HK-2 (cell line): ENCODE data around the gene IMPA2.
"Not testable (repeated sequence)": the region's sequence is repeated elsewhere in the genome, so short reads cannot be mapped to it uniquely, and the experiment has no call there.

Source experiments
- DNase-seq: peaks from one replicate; pipeline ENCODE4 v3.0.0-alpha.2; 2018; ENCODE audit not compliant: unreplicated experiment

IMPA2 gene

GRCh38 chr18:12072996-12073395 is 91.7 kb downstream of the IMPA2 start:
- DNase-seq: no peak

DNA sequence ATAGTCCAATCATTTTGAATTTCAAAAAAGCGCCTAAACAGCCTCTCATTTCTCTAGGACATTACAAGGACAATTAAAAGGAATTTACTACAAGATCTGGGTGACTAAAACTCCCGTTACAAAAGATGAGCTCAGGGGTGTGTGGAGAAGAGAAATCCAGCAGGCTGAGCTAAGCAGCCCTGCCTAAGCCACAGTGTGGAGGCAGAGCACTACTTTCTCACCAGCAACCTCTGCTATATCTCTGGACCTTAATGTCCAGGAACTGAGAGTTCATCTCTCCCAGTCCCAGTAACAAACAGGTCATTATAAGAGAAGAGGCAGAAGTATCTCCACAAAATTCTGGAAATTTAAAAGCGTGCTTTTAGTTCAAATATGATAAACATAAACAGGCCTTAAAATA is 93.4 kb downstream of the IMPA2 start:
- DNase-seq: no peak

DNA sequence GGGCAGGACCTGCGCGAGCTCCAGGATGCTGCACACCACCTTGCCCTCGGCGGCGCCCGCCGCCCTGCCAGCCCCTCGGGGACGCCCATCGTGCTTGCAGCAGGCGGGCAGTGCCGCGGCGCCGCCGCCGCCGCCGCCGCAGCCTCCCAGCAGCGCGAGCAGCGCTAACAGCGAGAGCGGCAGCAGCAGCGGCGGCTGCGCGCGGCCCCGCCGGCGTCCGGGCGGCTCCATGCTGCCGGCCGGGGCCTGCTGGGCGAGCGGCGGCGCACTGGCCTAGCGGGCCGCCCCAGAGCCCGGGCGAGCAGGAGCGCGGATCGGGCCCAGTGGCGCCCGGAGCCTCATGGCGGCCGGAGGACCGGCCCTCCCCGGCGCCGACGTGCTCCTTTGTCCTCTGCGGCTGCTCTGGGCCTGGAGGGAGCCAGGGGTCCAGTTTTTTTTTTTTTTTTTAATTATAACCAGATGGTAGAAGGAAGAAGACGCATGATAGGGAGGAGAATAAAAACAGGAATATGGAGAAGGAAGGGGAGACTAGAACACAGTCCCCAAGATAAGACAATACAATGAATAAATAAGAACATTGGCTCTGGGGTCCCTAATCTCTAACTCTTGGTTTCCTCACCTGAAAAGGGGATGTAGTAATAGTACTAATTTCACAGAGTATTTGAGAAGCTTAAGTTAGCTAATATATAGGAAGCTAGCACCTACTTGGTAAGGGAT is 95.3 kb downstream of the IMPA2 start:
- DNase-seq: no peak

- DNase-seq: not testable (repeated sequence)
Observed at GRCh38 chr18:12077994-12078393, 96.7 kb downstream of the IMPA2 start.

DNA sequence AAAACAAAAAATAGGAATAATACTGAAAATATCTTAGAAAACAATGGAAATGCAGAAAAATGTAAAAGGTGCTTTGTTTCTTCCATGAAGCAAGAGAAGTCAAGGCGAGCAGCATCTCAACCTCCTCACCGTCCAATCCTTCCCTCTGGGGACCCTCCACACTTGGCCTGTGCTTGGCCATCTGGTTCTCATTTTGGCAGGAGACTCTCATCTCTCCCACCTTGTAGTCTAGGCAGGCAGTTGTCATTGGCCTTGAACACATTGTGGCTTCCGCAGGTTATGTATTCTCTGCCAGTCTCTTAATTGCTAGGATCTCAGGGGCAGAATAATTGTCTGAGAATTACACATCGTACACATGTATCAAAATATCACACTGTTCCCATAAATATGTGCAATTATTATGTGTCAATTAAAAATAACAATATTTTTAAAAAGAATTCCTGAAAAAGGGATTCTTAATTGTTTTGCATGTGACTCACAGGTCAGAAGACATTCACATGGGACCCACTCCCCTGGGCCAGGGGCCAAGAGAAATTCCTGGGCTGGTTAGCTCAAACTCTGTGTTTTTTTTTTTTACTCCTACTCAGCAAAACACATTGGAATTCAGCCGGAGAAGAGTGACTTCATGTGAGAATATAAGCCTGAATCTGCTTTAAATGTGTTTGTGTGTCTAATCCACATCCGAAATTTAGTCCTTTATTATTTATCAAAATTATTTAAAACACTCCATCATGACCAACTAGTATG is 98.4 kb downstream of the IMPA2 start:
- peak; percentile 13 for DNase-seq
